K562 (cell line): ENCODE results near the gene COBLL1. TPM values are rescaled to one million over a fixed set of nuclear protein-coding genes. Genes with fewer than 3 reads are reported as not detected.

Experiments
- ATAC-seq: fragments of 200-7000 bp; cut with Tn5 transposase; 3 replicates; pipeline ENCODE4 v1.9.1; 2020; ENCODE audit warnings: moderate library complexity
- BruUV-seq: library from RNA; stranded (reverse); fragments of 400-500 nt; replicated peaks from 2 replicates; lab custom pipeline; 2021; lab: Mats Ljungman, UMichigan
- CTCF ChIA-PET: fragments of 300-600 bp; formaldehyde crosslinking; extraction: SDS; loops from one replicate; lab custom pipeline; 2021; ENCODE audit warnings: low intra/inter-chr PET ratio; lab: Yijun Ruan, JAX
- POLR2A ChIA-PET: fragments of 300-600, 350-650 bp; sonication (Branson Sonifier 250); formaldehyde crosslinking; extraction: SDS; loops from one replicate; lab custom pipeline; 2021; ENCODE audit warnings: antibody characterized with exemption, inconsistent platforms; lab: Yijun Ruan, JAX
- DNase-seq, 4 experiments: peaks; one replicate each; pipeline versions ENCODE4 v3.0.0 to v3.0.0-alpha.2; 2011 to 2018; ENCODE audit warnings: low spot score in 3 of 4, mixed read lengths in 3 of 4; ENCODE audit errors: extremely low read depth in 1 of 4
- FAIRE-seq: peaks from 2 replicates; lab custom pipeline; 2011; peaks lifted over from hg19 to GRCh38; lab: Jason Lieb, UNC
- H2AFZ ChIP-seq: 2 replicates; pipeline ENCODE4 v1.6.0; 2011; ENCODE audit warnings: low read depth, low read length, control low read depth, inconsistent platforms
- H3K27ac ChIP-seq: fragments of 200-600 bp; 3 replicates; pipeline ENCODE4 v1.8.0; 2011; ENCODE audit warnings: low read depth, mild to moderate bottlenecking, control low read depth, inconsistent platforms, low read length, moderate library complexity, mixed read lengths; ENCODE audit errors: extremely low read depth
- H3K27me3 ChIP-seq, 2 experiments: fragments of 300-600 bp in 1 of 2; 2 replicates in 1 of 2; 3 replicates in 1 of 2; pipeline versions ENCODE4 v1.6.0 to v1.8.0; 2011; ENCODE audit warnings: inconsistent platforms in 2 of 2, low read length in 2 of 2, mild to moderate bottlenecking in 1 of 2, mixed read lengths in 1 of 2, moderate library complexity in 1 of 2; ENCODE audit not compliant: control insufficient read depth in 2 of 2, insufficient read depth in 2 of 2
- H3K36me3 ChIP-seq: fragments of 300-600 bp; 3 replicates; pipeline ENCODE4 v1.8.0; 2011; ENCODE audit warnings: mild to moderate bottlenecking, low read length, inconsistent platforms; ENCODE audit not compliant: control insufficient read depth, insufficient read depth
- H3K4me1 ChIP-seq, 2 experiments: fragments of 200-600 bp in 1 of 2; replicated peaks in 1 of 2; 2 replicates in 1 of 2; 3 replicates in 1 of 2; pipeline versions ENCODE4 v1.5.1 to v1.8.0; 2011; ENCODE audit warnings: inconsistent platforms in 2 of 2, low read length in 2 of 2, mild to moderate bottlenecking in 1 of 2, mixed read lengths in 1 of 2, moderate library complexity in 1 of 2; ENCODE audit not compliant: control insufficient read depth in 2 of 2, insufficient read depth in 2 of 2
- H3K4me2 ChIP-seq: 2 replicates; pipeline ENCODE4 v1.6.1; 2011; ENCODE audit warnings: low read length, control low read depth, inconsistent platforms, mixed read lengths; ENCODE audit not compliant: insufficient read depth
- H3K4me3 ChIP-seq: fragments of 200-600 bp; sonication (generic), shearing (Covaris generic); 2 replicates; pipeline ENCODE4 v1.5.1; 2016; ENCODE audit warnings: control low read depth, inconsistent platforms
- H3K79me2 ChIP-seq: fragments of 200-600 bp; 3 replicates; pipeline ENCODE4 v1.8.0; 2011; ENCODE audit warnings: low read length, inconsistent platforms; ENCODE audit not compliant: control insufficient read depth, insufficient read depth
- H3K9ac ChIP-seq, 2 experiments: 2 replicates each; pipeline versions ENCODE4 v1.6.0 to v1.6.1; 2011; ENCODE audit warnings: low read depth in 2 of 2, low read length in 2 of 2, control low read depth in 1 of 2, inconsistent platforms in 1 of 2, mild to moderate bottlenecking in 1 of 2, mixed read lengths in 1 of 2; ENCODE audit not compliant: insufficient read depth in 1 of 2
- H3K9me1 ChIP-seq: one replicate; pipeline ENCODE4 v1.6.0; 2011; ENCODE audit warnings: inconsistent platforms, mild to moderate bottlenecking, low read length, moderate library complexity; ENCODE audit not compliant: control insufficient read depth, insufficient read depth
- H3K9me3 ChIP-seq: replicated peaks from 2 replicates; pipeline ENCODE4 v1.5.1; 2011; ENCODE audit warnings: low read depth, low read length, inconsistent platforms; ENCODE audit not compliant: control insufficient read depth, insufficient read depth
- H4K20me1 ChIP-seq: replicated peaks from 2 replicates; pipeline ENCODE4 v1.6.1; 2011; ENCODE audit warnings: low read length, inconsistent platforms, mixed read lengths; ENCODE audit not compliant: control insufficient read depth, insufficient read depth
- FOSL1 ChIP-seq: fragments of 200-800 bp; sonication (Bioruptor generic); conservative IDR thresholded peaks from 2 replicates; pipeline ENCODE4 v1.6.1; 2016; ENCODE audit warnings: missing genetic modification characterization, missing compliant biosample characterization
- RFX7 ChIP-seq: fragments of 250-450 bp; sonication (Bioruptor Pico); IDR thresholded peaks from 2 replicates; pipeline ENCODE4 v1.5.1; 2021; ENCODE audit warnings: mild to moderate bottlenecking
- WGBS: fragments of 100-300 bp; shearing (Covaris generic); methylation state at CpG from one replicate; pipeline ENCODE4 v1.1.6; 2016; ENCODE audit warnings: low coverage, mixed read lengths; ENCODE audit not compliant: insufficient coverage; ENCODE audit errors: missing lambda C conversion rate; 5-methylcytosine and 5-hydroxymethylcytosine counted together
- in situ Hi-C: fragments of 300-500 bp; cut with MboI; formaldehyde crosslinking; loops from 4 replicates; pipeline ENCODE4 v1.15.0; 2018; ENCODE audit warnings: inconsistent platforms, mixed read lengths
- intact Hi-C: fragments of 100-400 bp; cut with micrococcal nuclease; formaldehyde crosslinking; loops from 2 replicates; pipeline ENCODE4 v1.14.2; 2022
- polyA plus RNA-seq, 8 experiments: library from polyadenylated mRNA; depleted of rRNA in 4 of 8; stranded (reverse) in 5 of 8; unstranded in 3 of 8; fragments of >200 nt; fragmentation: Nextera tagmentation in 2 of 8; fragmentation: Illumina TruSeq in 1 of 8; extraction: Ambion mirVana in 2 of 8; extraction: Trizol in 1 of 8; gene quantifications; 2 replicates each; pipeline versions ENCODE4 v1.2.1 to v1.2.3, GENCODE V29; 2011 to 2014; ENCODE audit warnings: inconsistent platforms in 1 of 8, missing spikeins in 1 of 8
- small RNA-seq: library from RNA; depleted of rRNA; stranded (forward); fragments of <200 nt; gene quantifications from one replicate; pipeline ENCODE3, GENCODE V24; 2014
- total RNA-seq, 7 experiments: library from RNA; depleted of rRNA in 6 of 7; stranded (reverse); fragments of >200 nt in 6 of 7; fragmentation: Illumina TruSeq in 2 of 7; extraction: Trizol in 2 of 7; gene quantifications; 2 replicates each; pipeline versions ENCODE4 v1.2.1 to v1.2.3, GENCODE V29; 2011 to 2021; ENCODE audit warnings: low replicate concordance in 1 of 7
- TF ChIP-seq, protein P1 (sequence below): fragments of 250-450 bp; sonication (Bioruptor Pico); IDR thresholded peaks from 2 replicates; pipeline ENCODE4 v1.8.0; 2021; ENCODE audit warnings: moderate library complexity, mild to moderate bottlenecking, inconsistent platforms
- TF ChIP-seq, protein P2 (sequence below): fragments of 450-650 bp; IDR thresholded peaks from 2 replicates; pipeline ENCODE4 v1.6.1; 2016; ENCODE audit warnings: borderline replicate concordance
- TF ChIP-seq, protein P3 (sequence below), 2 experiments: IDR thresholded peaks; 2 replicates each; pipeline ENCODE4 v1.6.1; 2012; ENCODE audit warnings: improper control_type of control experiment in 2 of 2, low read depth in 2 of 2, low read length in 2 of 2, borderline replicate concordance in 1 of 2

The COBLL1 gene
- total and polyA plus RNA-seq, 9 of the 15 experiments (the other 6 are each of a cell fraction or from before 2014, with no cell fraction given): 0.07 to 1.6 (median 0.71) TPM

DNA sequence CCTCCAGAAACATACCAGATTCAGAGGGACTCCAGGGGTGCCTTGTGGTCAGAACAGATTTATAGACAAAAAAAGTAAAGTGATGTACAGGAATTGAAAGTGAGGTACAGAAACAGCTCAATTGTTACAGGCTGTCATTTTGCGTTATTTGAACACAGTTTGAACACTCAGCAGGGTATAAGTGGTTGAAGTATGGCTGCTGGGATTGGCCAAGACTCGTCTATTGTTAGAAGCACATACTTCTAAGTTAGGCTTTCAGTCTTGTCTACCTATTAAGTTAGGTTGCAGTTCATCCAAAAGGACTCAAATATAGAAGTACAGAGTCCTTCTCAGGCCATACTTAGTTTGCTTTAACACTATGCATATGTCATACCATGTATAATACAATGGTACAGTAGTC is 199.4 kb downstream of the COBLL1 start:
- ChIA-PET POLR2A (no interaction called here), CTCF (no interaction called here)
- Histone ChIP-seq H3K36me3 (no peaks in the 10 kb centered on the region), H3K4me1 (no peaks in the 10 kb centered on the region), H3K9me3 (no peaks in the 10 kb centered on the region), H3K4me2 (no peak overlapping the region), H3K27me3 (no peaks in the 10 kb centered on the region), H3K4me3 (no peak overlapping the region), H3K79me2 (no peaks in the 10 kb centered on the region), H4K20me1 (no peaks in the 10 kb centered on the region), H3K9ac (no peak overlapping the region), H3K27ac (no peak overlapping the region), H3K9me1 (no peaks in the 10 kb centered on the region), H2AFZ (no peak overlapping the region)
- BruUV-seq: no TSS peak
- DNase-seq (no peak), FAIRE-seq (no peak), ATAC-seq (no peak)
- 3% methylated on average over 2 of the region's 2 CpGs for WGBS
- intact Hi-C loops (no loop called here), in situ Hi-C loops (no loop called here)
- TF ChIP-seq, protein P1, sequence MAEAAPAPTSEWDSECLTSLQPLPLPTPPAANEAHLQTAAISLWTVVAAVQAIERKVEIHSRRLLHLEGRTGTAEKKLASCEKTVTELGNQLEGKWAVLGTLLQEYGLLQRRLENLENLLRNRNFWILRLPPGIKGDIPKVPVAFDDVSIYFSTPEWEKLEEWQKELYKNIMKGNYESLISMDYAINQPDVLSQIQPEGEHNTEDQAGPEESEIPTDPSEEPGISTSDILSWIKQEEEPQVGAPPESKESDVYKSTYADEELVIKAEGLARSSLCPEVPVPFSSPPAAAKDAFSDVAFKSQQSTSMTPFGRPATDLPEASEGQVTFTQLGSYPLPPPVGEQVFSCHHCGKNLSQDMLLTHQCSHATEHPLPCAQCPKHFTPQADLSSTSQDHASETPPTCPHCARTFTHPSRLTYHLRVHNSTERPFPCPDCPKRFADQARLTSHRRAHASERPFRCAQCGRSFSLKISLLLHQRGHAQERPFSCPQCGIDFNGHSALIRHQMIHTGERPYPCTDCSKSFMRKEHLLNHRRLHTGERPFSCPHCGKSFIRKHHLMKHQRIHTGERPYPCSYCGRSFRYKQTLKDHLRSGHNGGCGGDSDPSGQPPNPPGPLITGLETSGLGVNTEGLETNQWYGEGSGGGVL (CRISPR knock-in tag): no peak
- TF ChIP-seq RFX7 (CRISPR knock-in tag) (no peak), FOSL1 (tag) (no peak)
- TF ChIP-seq, protein P2, sequence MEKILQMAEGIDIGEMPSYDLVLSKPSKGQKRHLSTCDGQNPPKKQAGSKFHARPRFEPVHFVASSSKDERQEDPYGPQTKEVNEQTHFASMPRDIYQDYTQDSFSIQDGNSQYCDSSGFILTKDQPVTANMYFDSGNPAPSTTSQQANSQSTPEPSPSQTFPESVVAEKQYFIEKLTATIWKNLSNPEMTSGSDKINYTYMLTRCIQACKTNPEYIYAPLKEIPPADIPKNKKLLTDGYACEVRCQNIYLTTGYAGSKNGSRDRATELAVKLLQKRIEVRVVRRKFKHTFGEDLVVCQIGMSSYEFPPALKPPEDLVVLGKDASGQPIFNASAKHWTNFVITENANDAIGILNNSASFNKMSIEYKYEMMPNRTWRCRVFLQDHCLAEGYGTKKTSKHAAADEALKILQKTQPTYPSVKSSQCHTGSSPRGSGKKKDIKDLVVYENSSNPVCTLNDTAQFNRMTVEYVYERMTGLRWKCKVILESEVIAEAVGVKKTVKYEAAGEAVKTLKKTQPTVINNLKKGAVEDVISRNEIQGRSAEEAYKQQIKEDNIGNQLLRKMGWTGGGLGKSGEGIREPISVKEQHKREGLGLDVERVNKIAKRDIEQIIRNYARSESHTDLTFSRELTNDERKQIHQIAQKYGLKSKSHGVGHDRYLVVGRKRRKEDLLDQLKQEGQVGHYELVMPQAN: no peak
- TF ChIP-seq, protein P3, sequence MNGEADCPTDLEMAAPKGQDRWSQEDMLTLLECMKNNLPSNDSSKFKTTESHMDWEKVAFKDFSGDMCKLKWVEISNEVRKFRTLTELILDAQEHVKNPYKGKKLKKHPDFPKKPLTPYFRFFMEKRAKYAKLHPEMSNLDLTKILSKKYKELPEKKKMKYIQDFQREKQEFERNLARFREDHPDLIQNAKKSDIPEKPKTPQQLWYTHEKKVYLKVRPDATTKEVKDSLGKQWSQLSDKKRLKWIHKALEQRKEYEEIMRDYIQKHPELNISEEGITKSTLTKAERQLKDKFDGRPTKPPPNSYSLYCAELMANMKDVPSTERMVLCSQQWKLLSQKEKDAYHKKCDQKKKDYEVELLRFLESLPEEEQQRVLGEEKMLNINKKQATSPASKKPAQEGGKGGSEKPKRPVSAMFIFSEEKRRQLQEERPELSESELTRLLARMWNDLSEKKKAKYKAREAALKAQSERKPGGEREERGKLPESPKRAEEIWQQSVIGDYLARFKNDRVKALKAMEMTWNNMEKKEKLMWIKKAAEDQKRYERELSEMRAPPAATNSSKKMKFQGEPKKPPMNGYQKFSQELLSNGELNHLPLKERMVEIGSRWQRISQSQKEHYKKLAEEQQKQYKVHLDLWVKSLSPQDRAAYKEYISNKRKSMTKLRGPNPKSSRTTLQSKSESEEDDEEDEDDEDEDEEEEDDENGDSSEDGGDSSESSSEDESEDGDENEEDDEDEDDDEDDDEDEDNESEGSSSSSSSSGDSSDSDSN (IDR thresholded peaks at IDR 0.05; ENCODE audit: borderline replicate concordance in 1 of 2, low read depth in 2 of 2, low read length in 2 of 2): no peak

Small RNA genes lying within 50 kb of the gene (small RNA-seq; reads per million reads assigned to genes)
- not detected for gene RNA5SP110
- not detected for gene SNORA70F

Other genes starting within 250 kb of the COBLL1 start
- not detected in 2 replicates for gene GRB14, start 220.3 kb downstream of the COBLL1 start, total RNA-seq (2014; rRNA removed)
- not detected in 2 replicates for gene GRB14, start 220.3 kb downstream of the COBLL1 start, total RNA-seq (2014; rRNA removed; fragmentation: Illumina TruSeq; extraction: Trizol)
- gene GRB14, start 220.3 kb downstream of the COBLL1 start, total RNA-seq (2015; rRNA removed; fragmentation: Illumina TruSeq; extraction: Trizol): not detected in 2 replicates
- gene GRB14, start 220.3 kb downstream of the COBLL1 start, total RNA-seq (2021): not detected in 2 replicates
- gene GRB14, start 220.3 kb downstream of the COBLL1 start, polyA plus RNA-seq (2011; rRNA removed): not detected in 2 replicates
- not detected in 2 replicates for gene GRB14, start 220.3 kb downstream of the COBLL1 start, polyA plus RNA-seq (2014; fragmentation: Illumina TruSeq; extraction: Trizol)
- not detected for gene GRB14, start 220.3 kb downstream of the COBLL1 start, polyA plus RNA-seq (2014; fragmentation: Nextera tagmentation; extraction: Ambion mirVana)
- gene GRB14, start 220.3 kb downstream of the COBLL1 start, polyA plus RNA-seq (2014; rRNA removed): not detected in 2 replicates
- not detected in 2 replicates for gene SLC38A11, start 113.7 kb upstream of the COBLL1 start, total RNA-seq (2014; rRNA removed)
- not detected in 2 replicates for gene SLC38A11, start 113.7 kb upstream of the COBLL1 start, total RNA-seq (2014; rRNA removed; fragmentation: Illumina TruSeq; extraction: Trizol)
- gene SLC38A11, start 113.7 kb upstream of the COBLL1 start, total RNA-seq (2015; rRNA removed; fragmentation: Illumina TruSeq; extraction: Trizol): not detected in 2 replicates
- gene SLC38A11, start 113.7 kb upstream of the COBLL1 start, total RNA-seq (2021): not detected in 2 replicates
- not detected in 2 replicates for gene SLC38A11, start 113.7 kb upstream of the COBLL1 start, polyA plus RNA-seq (2011; rRNA removed)
- gene SLC38A11, start 113.7 kb upstream of the COBLL1 start, polyA plus RNA-seq (2014; fragmentation: Illumina TruSeq; extraction: Trizol): not detected in 2 replicates
- gene SLC38A11, start 113.7 kb upstream of the COBLL1 start, polyA plus RNA-seq (2014; fragmentation: Nextera tagmentation; extraction: Ambion mirVana): not detected
- not detected in 2 replicates for gene SLC38A11, start 113.7 kb upstream of the COBLL1 start, polyA plus RNA-seq (2014; rRNA removed)